H1 (cell line): ENCODE measurements around the gene SUB1. TPM values are rescaled to one million over a fixed set of nuclear protein-coding genes. Genes with fewer than 3 reads are reported as not detected.

Experiments
- CTCF ChIA-PET: fragments of 300-600 bp; sonication (Branson Sonifier 250); formaldehyde crosslinking; loops from one replicate; lab custom pipeline; 2021; ENCODE audit not compliant: partially characterized antibody; lab: Charles Lee
- POLR2A ChIA-PET: fragments of 300-600 bp; sonication (Branson Sonifier 250); formaldehyde crosslinking; loops from one replicate; lab custom pipeline; 2021; ENCODE audit warnings: inconsistent platforms; ENCODE audit not compliant: partially characterized antibody; lab: Charles Lee
- DNase-seq, 2 experiments: peaks; one replicate each; pipeline versions ENCODE4 v3.0.0 to v3.0.0-alpha.2; 2010 to 2022; ENCODE audit warnings: low spot score in 2 of 2, low read depth in 1 of 2, mixed read lengths in 1 of 2
- FAIRE-seq: peaks from 2 replicates; lab custom pipeline; 2011; peaks lifted over from hg19 to GRCh38; lab: Jason Lieb, UNC
- H2AFZ ChIP-seq: 2 replicates; pipeline ENCODE4 v1.8.1; 2012; ENCODE audit warnings: low read length, inconsistent platforms
- H2AK5ac ChIP-seq: 2 replicates; pipeline ENCODE4 v1.6.1; 2013; ENCODE audit warnings: low read depth, low read length
- H2BK120ac ChIP-seq: replicated peaks from 2 replicates; pipeline ENCODE3; 2013; ENCODE audit warnings: low read depth, low read length, inconsistent platforms
- H2BK12ac ChIP-seq: 2 replicates; pipeline ENCODE4 v1.6.1; 2013; ENCODE audit warnings: low read depth, low read length
- H2BK15ac ChIP-seq: 2 replicates; pipeline ENCODE4 v1.6.1; 2013; ENCODE audit warnings: low read length
- H2BK20ac ChIP-seq: 2 replicates; pipeline ENCODE4 v1.6.1; 2013; ENCODE audit warnings: low read length
- H2BK5ac ChIP-seq: 2 replicates; pipeline ENCODE4 v1.6.1; 2013; ENCODE audit warnings: low read depth, low read length
- H3K14ac ChIP-seq: 2 replicates; pipeline ENCODE4 v1.6.1; 2013; ENCODE audit warnings: inconsistent platforms; ENCODE audit not compliant: insufficient read length
- H3K18ac ChIP-seq: 2 replicates; pipeline ENCODE4 v1.6.1; 2013; ENCODE audit warnings: low read length; ENCODE audit errors: extremely low read depth
- H3K23ac ChIP-seq: 2 replicates; pipeline ENCODE4 v1.6.1; 2013; ENCODE audit warnings: inconsistent platforms; ENCODE audit not compliant: insufficient read length
- H3K23me2 ChIP-seq: 2 replicates; pipeline ENCODE4 v1.6.1; 2013; ENCODE audit warnings: low read depth, low read length
- H3K27ac ChIP-seq: 2 replicates; pipeline ENCODE4 v1.6.1; 2011; ENCODE audit warnings: low read depth, low read length, inconsistent platforms
- H3K27me3 ChIP-seq, 4 experiments: replicated peaks in 1 of 4; 1 replicate in 1 of 4; 2 replicates in 3 of 4; pipeline versions ENCODE4 v1.6.1 to v1.8.1; 2011 to 2013; ENCODE audit warnings: low read length in 3 of 4, mild to moderate bottlenecking in 3 of 4, inconsistent platforms in 2 of 4, mixed read lengths in 2 of 4, moderate library complexity in 1 of 4; ENCODE audit not compliant: control insufficient read depth in 3 of 4, insufficient read depth in 3 of 4; ENCODE audit errors: extremely low read depth in 1 of 4
- H3K36me3 ChIP-seq, 4 experiments: 2 replicates each; pipeline versions ENCODE4 v1.6.1 to v1.8.1; 2011 to 2013; ENCODE audit warnings: mild to moderate bottlenecking in 4 of 4, low read length in 3 of 4, moderate library complexity in 2 of 4, control low read depth in 1 of 4, inconsistent platforms in 1 of 4; ENCODE audit not compliant: insufficient read depth in 4 of 4, control insufficient read depth in 2 of 4
- H3K4ac ChIP-seq: replicated peaks from 2 replicates; pipeline ENCODE3; 2013; ENCODE audit warnings: low read length, low read depth, mixed read lengths, inconsistent platforms; ENCODE audit not compliant: insufficient read length
- H3K4me1 ChIP-seq, 4 experiments: replicated peaks in 1 of 4; 1 replicate in 1 of 4; 2 replicates in 3 of 4; pipeline versions ENCODE4 v1.6.1 to v1.8.1; 2011 to 2013; ENCODE audit warnings: low read length in 3 of 4, inconsistent platforms in 2 of 4, mixed read lengths in 1 of 4; ENCODE audit not compliant: insufficient read depth in 4 of 4, control insufficient read depth in 3 of 4
- H3K4me2 ChIP-seq, 2 experiments: 2 replicates each; pipeline versions ENCODE4 v1.6.1 to v1.8.1; 2011 to 2013; ENCODE audit warnings: low read depth in 2 of 2, low read length in 2 of 2, control low read depth in 1 of 2, inconsistent platforms in 1 of 2, mild to moderate bottlenecking in 1 of 2; ENCODE audit not compliant: insufficient read depth in 1 of 2
- H3K4me3 ChIP-seq, 4 experiments: fragments of 200-600, 300-600 bp in 1 of 4; sonication (generic), shearing (Covaris generic), sonication (Bioruptor Twin) in 1 of 4; 2 replicates each; pipeline versions ENCODE4 v1.5.1 to v1.8.1; 2011 to 2016; ENCODE audit warnings: low read length in 4 of 4, low read depth in 3 of 4, control low read depth in 2 of 4, inconsistent platforms in 2 of 4, mild to moderate bottlenecking in 2 of 4, mixed read lengths in 1 of 4, moderate library complexity in 1 of 4; ENCODE audit not compliant: insufficient read depth in 2 of 4; ENCODE audit errors: extremely low read depth in 1 of 4
- H3K56ac ChIP-seq: replicated peaks from 2 replicates; pipeline ENCODE3; 2013; ENCODE audit warnings: low read depth, mild to moderate bottlenecking, mixed read lengths, low read length, inconsistent platforms; ENCODE audit not compliant: insufficient read length
- H3K79me1 ChIP-seq: 2 replicates; pipeline ENCODE4 v1.6.1; 2013; ENCODE audit warnings: low read depth, low read length, control low read depth
- H3K79me2 ChIP-seq, 2 experiments: 2 replicates each; pipeline versions ENCODE4 v1.6.1 to v1.8.1; 2012 to 2013; ENCODE audit warnings: low read length in 2 of 2, mild to moderate bottlenecking in 2 of 2, inconsistent platforms in 1 of 2; ENCODE audit not compliant: insufficient read depth in 2 of 2, control insufficient read depth in 1 of 2
- H3K9ac ChIP-seq, 4 experiments: replicated peaks in 1 of 4; 1 replicate in 1 of 4; 2 replicates in 3 of 4; pipeline versions ENCODE4 v1.6.1 to v1.8.1; 2011 to 2013; ENCODE audit warnings: low read depth in 3 of 4, low read length in 3 of 4, control low read depth in 2 of 4, mild to moderate bottlenecking in 2 of 4, moderate library complexity in 2 of 4, inconsistent platforms in 1 of 4; ENCODE audit errors: extremely low read depth in 1 of 4
- H3K9me3 ChIP-seq, 2 experiments: 2 replicates each; pipeline versions ENCODE4 v1.6.1 to v1.8.1; 2012 to 2013; ENCODE audit warnings: mild to moderate bottlenecking in 2 of 2, moderate library complexity in 2 of 2, control low read depth in 1 of 2, inconsistent platforms in 1 of 2, low read depth in 1 of 2, low read length in 1 of 2, mixed read lengths in 1 of 2; ENCODE audit not compliant: insufficient read depth in 2 of 2
- H4K20me1 ChIP-seq, 2 experiments: replicated peaks in 1 of 2; 2 replicates each; pipeline versions ENCODE3 to v1.8.1; 2011 to 2013; ENCODE audit warnings: inconsistent platforms in 2 of 2, low read length in 2 of 2, mild to moderate bottlenecking in 1 of 2; ENCODE audit not compliant: insufficient read depth in 2 of 2, control insufficient read depth in 1 of 2
- H4K5ac ChIP-seq: 2 replicates; pipeline ENCODE4 v1.6.1; 2013; ENCODE audit warnings: low read length, low read depth, mixed read lengths, inconsistent platforms; ENCODE audit not compliant: insufficient read length
- H4K8ac ChIP-seq: 2 replicates; pipeline ENCODE4 v1.8.0; 2013; ENCODE audit warnings: mild to moderate bottlenecking, moderate library complexity, low read length, inconsistent platforms; ENCODE audit not compliant: insufficient read depth; ENCODE audit errors: extremely low read depth
- H4K91ac ChIP-seq: replicated peaks from 2 replicates; pipeline ENCODE3; 2013; ENCODE audit warnings: low read length, mixed read lengths, inconsistent platforms; ENCODE audit not compliant: insufficient read length
- CBX5 ChIP-seq: fragments of 300-800, 300-1000 bp; sonication (generic); IDR thresholded peaks from 2 replicates; pipeline ENCODE4 v1.7.1; 2016; ENCODE audit warnings: antibody characterized with exemption, low read length, low read depth
- CREB1 ChIP-seq: IDR thresholded peaks from 2 replicates; pipeline ENCODE4 v1.6.1; 2012; ENCODE audit warnings: inconsistent platforms
- E2F6 ChIP-seq: IDR thresholded peaks from 2 replicates; pipeline ENCODE4 v1.6.1; 2012; ENCODE audit warnings: inconsistent platforms
- EGR1 ChIP-seq: IDR thresholded peaks from 2 replicates; pipeline ENCODE4 v1.6.1; 2011; ENCODE audit warnings: low read depth, low read length, borderline replicate concordance
- EP300 ChIP-seq, 2 experiments: IDR thresholded peaks; 1 replicate in 1 of 2; 2 replicates in 1 of 2; pipeline ENCODE4 v1.6.1; 2011 to 2012; ENCODE audit warnings: low read depth in 2 of 2, low read length in 2 of 2, mild to moderate bottlenecking in 2 of 2, borderline replicate concordance in 1 of 2, inconsistent platforms in 1 of 2, moderate library complexity in 1 of 2
- GTF2F1 ChIP-seq: IDR thresholded peaks from 2 replicates; pipeline ENCODE4 v1.6.1; 2012; ENCODE audit warnings: low read depth, low read length, improper control_type of control experiment, borderline replicate concordance
- RAD21 ChIP-seq, 2 experiments: IDR thresholded peaks in 1 of 2; conservative IDR thresholded peaks in 1 of 2; 2 replicates each; pipeline ENCODE4 v1.6.1; 2011; ENCODE audit warnings: low read depth in 2 of 2, low read length in 2 of 2, improper control_type of control experiment in 1 of 2, inconsistent platforms in 1 of 2, mild to moderate bottlenecking in 1 of 2, moderate library complexity in 1 of 2
- RBBP5 ChIP-seq: IDR thresholded peaks from 2 replicates; pipeline ENCODE4 v1.7.1; 2012; ENCODE audit warnings: low read depth, mild to moderate bottlenecking, inconsistent platforms, low read length, moderate library complexity, borderline replicate concordance
- RFX5 ChIP-seq: IDR thresholded peaks from 2 replicates; pipeline ENCODE4 v1.6.1; 2011; ENCODE audit warnings: low read depth, low read length, improper control_type of control experiment, borderline replicate concordance
- SUZ12 ChIP-seq: fragments of 200-600 bp; sonication (generic); IDR thresholded peaks from 2 replicates; pipeline ENCODE4 v1.6.1; 2012; ENCODE audit warnings: mild to moderate bottlenecking, inconsistent platforms, low read length, moderate library complexity, mixed read lengths
- WGBS, 2 experiments: shearing (Covaris generic) in 1 of 2; methylation state at CpG; one replicate each; pipeline versions ENCODE4 v1.1.6 to v1.1.7; 2013 to 2015; ENCODE audit warnings: low lambda C conversion rate in 2 of 2, mixed read lengths in 2 of 2, inconsistent platforms in 1 of 2, low coverage in 1 of 2, missing lambda C conversion rate in 1 of 2; ENCODE audit not compliant: insufficient replicate concordance in 2 of 2, insufficient coverage in 1 of 2, insufficient read length in 1 of 2; ENCODE audit errors: extremely low coverage in 1 of 2, missing lambda C conversion rate in 1 of 2; 5-methylcytosine and 5-hydroxymethylcytosine counted together
- polyA plus RNA-seq, 7 experiments: library from polyadenylated mRNA; depleted of rRNA in 3 of 7; stranded (reverse) in 5 of 7; unstranded in 2 of 7; fragments of >200 nt in 5 of 7; fragments of 200-250 nt in 2 of 7; gene quantifications; 1 replicate in 5 of 7; 2 replicates in 1 of 7; 4 replicates in 1 of 7; pipeline versions ENCODE4 v1.2.1 to v1.2.3, GENCODE V29; 2011 to 2013; ENCODE audit warnings: missing spikeins in 2 of 7, mixed read lengths in 2 of 7
- total RNA-seq: library from RNA; stranded (reverse); fragmentation: NEBNext Ultra II Directional; extraction: Animal tissue kit (Norgen Biotek cat#: 25700); gene quantifications from 2 replicates; pipeline ENCODE4 v1.2.1, GENCODE V29; 2021

SUB1 gene
- total and polyA plus RNA-seq, 2 of the 8 experiments (the other 6 are each of a cell fraction or from before 2014, with no cell fraction given): 83.9 to 325 TPM

- Histone ChIP-seq H3K4me2 (peak overlapping the region; percentile 29 to 70; a peak in 2 of 4 replicates), H3K14ac (no peak overlapping the region), H3K18ac (0 out of 2 replicates have a peak overlapping the region, but pooled peaks have one; percentile 11), H3K56ac (no peak overlapping the region), H3K27ac (peak overlapping the region; percentile 47; the same call in 1 of the 2 replicates), H3K79me2 (peaks cover 11 to 27% of the 10 kb centered on the region in 2 experiments), H2AK5ac (peak overlapping the region; percentile 94; the same call in 1 of the 2 replicates), H3K27me3 (no peaks in the 10 kb centered on the region), H2BK5ac (peak overlapping the region; percentile 27), H3K9ac (no peak overlapping the region), H2BK12ac (peak overlapping the region; percentile 12; the same call in 1 of the 2 replicates), H3K9me3 (no peaks in the 10 kb centered on the region), H2BK15ac (no peak overlapping the region), H2BK20ac (no peak overlapping the region), H4K8ac (no peak overlapping the region), H4K5ac (no peak overlapping the region), H2AFZ (peak overlapping the region; percentile 70; the same call in 1 of the 2 replicates), H3K4me3 (peak overlapping the region in 1 of 4 experiments; percentile 14; a peak in 1 of 8 replicates), H3K4ac (no peak overlapping the region), H4K91ac (no peak overlapping the region), H3K23me2 (no peaks in the 10 kb centered on the region; the same call in 1 of the 2 replicates), H4K20me1 (peaks cover 2 to 7% of the 10 kb centered on the region in 2 experiments), H3K36me3 (peaks cover 0 to 9% (median 2%) of the 10 kb centered on the region in 4 experiments; a peak in 4 of 8 replicates), H3K79me1 (peaks cover 3% of the 10 kb centered on the region; the same call in 1 of the 2 replicates), H2BK120ac (no peak overlapping the region), H3K4me1 (peaks cover 3 to 16% (median 9%) of the 10 kb centered on the region in 4 experiments), H3K23ac (no peak overlapping the region)
- ChIA-PET CTCF (interaction anchor here (1.0 to 3.5 kb wide), 2 partner anchors 31 to 94 kb away, joined by 3 to 31 read pairs; no protein-coding TSS in a partner anchor), POLR2A (interaction anchor here (1.0 to 1.5 kb wide), 5 partner anchors 25 to 857 kb away, joined by 3 to 5 read pairs (median 3); partner anchors contain the start of gene TARS1)
- no peak for DNase-seq
- 64% methylated on average over 16 of the region's 16 CpGs; no CpG with 5 or more reads in 1 of the 2 experiments for WGBS, 2 experiments
- no peak for FAIRE-seq
- TF ChIP-seq CBX5: no peak
- TF ChIP-seq SUZ12: no peak
- no peak for TF ChIP-seq EGR1
- TF ChIP-seq RFX5: no peak
- no peak for TF ChIP-seq GTF2F1
- no peak for TF ChIP-seq EP300 (IDR thresholded peaks at IDR 0.05; ENCODE audit: borderline replicate concordance in 1 of 2, low read depth in 2 of 2, low read length in 2 of 2)
- no peak for TF ChIP-seq CREB1
- TF ChIP-seq RAD21 (IDR thresholded peaks at IDR 0.05 in 1 of 2, conservative IDR thresholded peaks at IDR 0.05 in 1 of 2; ENCODE audit: low read depth in 2 of 2, low read length in 2 of 2): no peak
- no peak for TF ChIP-seq E2F6
- no peak for TF ChIP-seq RBBP5
Observed at GRCh38 chr5:32583582-32584232, 1.6 kb upstream of the SUB1 start.
